ENCODE data around the gene SMG6.

The SMG6 gene

DNA sequence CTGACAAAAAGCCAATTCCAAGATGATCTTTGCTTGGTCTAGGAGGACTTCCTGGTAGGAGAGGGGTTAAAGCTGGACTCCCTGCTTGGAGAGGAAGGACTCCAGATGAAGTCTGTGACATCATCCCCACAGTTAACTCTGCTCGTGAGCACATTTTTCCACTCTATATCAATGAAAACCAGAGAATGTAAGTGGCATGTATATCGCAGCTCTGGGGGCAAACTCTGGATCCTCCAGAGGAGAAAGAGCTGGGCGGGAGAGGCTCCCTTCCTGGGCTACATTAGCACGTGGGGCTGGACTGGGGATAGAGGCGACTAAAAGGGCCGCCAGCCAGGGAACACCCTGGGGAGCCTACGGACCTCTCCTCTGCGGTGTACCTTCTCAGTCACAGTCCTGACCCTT is 214.6 kb downstream of the SMG6 start:
- peak overlapping the region; percentile 35 to 71 for H3K27ac ChIP-seq (ENCODE audit: insufficient read depth in 1 of 2, low read depth in 1 of 2, low read length in 2 of 2, poor library complexity in 1 of 2, severe bottlenecking in 2 of 2)
- H3K4me3 ChIP-seq (ENCODE audit: control insufficient read depth in 1 of 7, extremely low read depth in 1 of 7, insufficient read depth in 4 of 7, low read depth in 2 of 7, low read length in 6 of 7): peak overlapping the region in 4 of 7 experiments; percentile 46 to 81 (median 70)
- 57% methylated on average over 6 of the region's 8 CpGs for WGBS (ENCODE audit: insufficient coverage)
- peaks cover 0 to 10% (median 0%) of the 10 kb centered on the region in 4 experiments for H3K36me3 ChIP-seq (ENCODE audit: control insufficient read depth in 4 of 4, insufficient read depth in 4 of 4, low read length in 3 of 4)
- ChIA-PET POLR2A (no interaction called here), CTCF (interaction anchor here (0.6 to 5.0 kb wide), 14 partner anchors 12 to 156 kb away, joined by 3 to 42 read pairs (median 3); partner anchors contain the start of gene HIC1)
- no peak for DNase-seq
- peaks cover 0 to 1% (median 0%) of the 10 kb centered on the region in 5 experiments for H3K27me3 ChIP-seq (replicated peaks in 2 of 5; ENCODE audit: control insufficient read depth in 4 of 5, insufficient read depth in 5 of 5, low read length in 4 of 5)
- peaks cover 35 to 74% (median 59%) of the 10 kb centered on the region in 4 experiments for H3K4me1 ChIP-seq (ENCODE audit: control extremely low read depth in 1 of 4, control insufficient read depth in 4 of 4, insufficient read depth in 4 of 4, low read length in 3 of 4)
- H3K9me3 ChIP-seq (ENCODE audit: control extremely low read depth in 1 of 5, control insufficient read depth in 4 of 5, insufficient read depth in 2 of 5, low read depth in 1 of 5, low read length in 4 of 5): no peaks in the 10 kb centered on the region

DNA sequence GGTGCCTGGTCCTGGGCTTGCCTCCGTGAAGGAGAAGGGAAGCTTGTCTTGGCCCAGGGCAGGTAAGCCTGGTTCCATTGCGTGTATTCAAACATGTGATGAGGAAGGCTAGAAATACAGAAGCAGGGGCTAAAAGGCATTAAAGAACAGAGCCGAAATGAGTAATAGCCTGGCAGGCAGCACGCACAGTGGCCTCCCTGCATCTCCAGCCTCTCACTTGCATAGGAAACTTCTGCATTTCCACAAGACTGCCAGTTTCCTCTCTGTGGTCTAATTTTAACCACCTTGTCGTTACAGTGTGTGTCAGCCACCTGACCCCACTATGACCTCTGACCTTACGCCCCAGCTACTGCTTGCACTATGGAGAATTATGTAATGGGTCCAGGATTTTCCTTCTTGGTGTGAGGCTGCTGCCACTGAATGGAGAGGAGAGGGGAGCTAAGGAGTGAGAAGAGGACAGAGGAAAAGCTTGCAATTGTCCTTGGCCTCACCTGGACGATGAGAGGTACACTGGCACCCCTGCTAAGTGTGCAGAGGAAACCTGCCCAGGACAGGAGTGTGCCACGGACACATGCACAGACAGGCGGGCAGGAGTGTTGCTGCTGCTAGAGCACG is 215.9 kb downstream of the SMG6 start:
- Histone ChIP-seq H3K9me3 (ENCODE audit: control extremely low read depth in 1 of 5, control insufficient read depth in 4 of 5, insufficient read depth in 2 of 5, low read depth in 1 of 5, low read length in 4 of 5) (no peaks in the 10 kb centered on the region), H3K36me3 (ENCODE audit: control insufficient read depth in 4 of 4, insufficient read depth in 4 of 4, low read length in 3 of 4) (peaks cover 0 to 10% (median 2%) of the 10 kb centered on the region in 4 experiments), H3K4me1 (ENCODE audit: control extremely low read depth in 1 of 4, control insufficient read depth in 4 of 4, insufficient read depth in 4 of 4, low read length in 3 of 4) (peaks cover 35 to 86% (median 69%) of the 10 kb centered on the region in 4 experiments), H3K27ac (ENCODE audit: insufficient read depth in 1 of 2, low read depth in 1 of 2, low read length in 2 of 2, poor library complexity in 1 of 2, severe bottlenecking in 2 of 2) (no peak overlapping the region), H3K4me3 (ENCODE audit: control insufficient read depth in 1 of 7, extremely low read depth in 1 of 7, insufficient read depth in 4 of 7, low read depth in 2 of 7, low read length in 6 of 7) (peak overlapping the region in 4 of 7 experiments; percentile 3 to 74 (median 20)), H3K27me3 (replicated peaks in 2 of 5; ENCODE audit: control insufficient read depth in 4 of 5, insufficient read depth in 5 of 5, low read length in 4 of 5) (peaks cover 0 to 1% (median 0%) of the 10 kb centered on the region in 5 experiments)
- 22% methylated on average over 8 of the region's 10 CpGs for WGBS (ENCODE audit: insufficient coverage)
- ChIA-PET CTCF (interaction anchor here (0.7 to 5.0 kb wide), 12 partner anchors 8 to 157 kb away, joined by 3 to 42 read pairs (median 7); no protein-coding TSS in a partner anchor), POLR2A (interaction anchor here (0.5 to 1.4 kb wide), 3 partner anchors 31 to 101 kb away, joined by 3 to 6 read pairs (median 5); no protein-coding TSS in a partner anchor)
- peak; percentile 90 to 98 (median 97) for DNase-seq

DNA sequence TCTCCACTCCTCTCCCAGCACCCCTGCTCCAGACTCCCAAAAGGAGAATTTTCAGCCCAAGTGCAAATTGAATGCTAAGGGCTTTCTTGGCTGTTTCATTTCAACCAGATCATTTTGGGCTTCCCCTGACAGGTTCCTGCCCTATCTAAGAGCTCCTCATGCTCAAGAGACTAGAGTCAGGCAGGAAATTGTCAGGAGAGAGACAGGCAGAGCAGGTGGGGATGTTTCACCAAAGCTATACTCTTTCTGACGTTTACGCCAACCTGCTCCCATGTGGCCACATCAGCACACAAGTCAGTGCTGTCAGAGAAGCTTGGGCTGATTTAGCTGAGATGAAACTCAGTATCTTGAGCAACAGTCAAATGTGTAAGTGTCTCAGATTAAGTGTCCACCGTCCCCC is 217.3 kb downstream of the SMG6 start:
- Histone ChIP-seq H3K36me3 (ENCODE audit: control insufficient read depth in 4 of 4, insufficient read depth in 4 of 4, low read length in 3 of 4) (peaks cover 0 to 18% (median 10%) of the 10 kb centered on the region in 4 experiments), H3K9me3 (ENCODE audit: control extremely low read depth in 1 of 5, control insufficient read depth in 4 of 5, insufficient read depth in 2 of 5, low read depth in 1 of 5, low read length in 4 of 5) (no peaks in the 10 kb centered on the region), H3K27ac (ENCODE audit: insufficient read depth in 1 of 2, low read depth in 1 of 2, low read length in 2 of 2, poor library complexity in 1 of 2, severe bottlenecking in 2 of 2) (no peak overlapping the region), H3K27me3 (replicated peaks in 2 of 5; ENCODE audit: control insufficient read depth in 4 of 5, insufficient read depth in 5 of 5, low read length in 4 of 5) (peaks cover 0 to 1% (median 0%) of the 10 kb centered on the region in 5 experiments), H3K4me1 (ENCODE audit: control extremely low read depth in 1 of 4, control insufficient read depth in 4 of 4, insufficient read depth in 4 of 4, low read length in 3 of 4) (peaks cover 33 to 85% (median 68%) of the 10 kb centered on the region in 4 experiments), H3K4me3 (ENCODE audit: control insufficient read depth in 1 of 7, extremely low read depth in 1 of 7, insufficient read depth in 4 of 7, low read depth in 2 of 7, low read length in 6 of 7) (no peak overlapping the region)
- 68% methylated on average over 3 of the region's 3 CpGs for WGBS (ENCODE audit: insufficient coverage)
- POLR2A ChIA-PET: no interaction called here
- DNase-seq: peak in 1 of 3 donors; percentile 21
- CTCF ChIA-PET: interaction anchor here (0.8 to 3.3 kb wide), 13 partner anchors 9 to 128 kb away, joined by 3 to 12 read pairs (median 5); partner anchors contain the start of gene HIC1

DNA sequence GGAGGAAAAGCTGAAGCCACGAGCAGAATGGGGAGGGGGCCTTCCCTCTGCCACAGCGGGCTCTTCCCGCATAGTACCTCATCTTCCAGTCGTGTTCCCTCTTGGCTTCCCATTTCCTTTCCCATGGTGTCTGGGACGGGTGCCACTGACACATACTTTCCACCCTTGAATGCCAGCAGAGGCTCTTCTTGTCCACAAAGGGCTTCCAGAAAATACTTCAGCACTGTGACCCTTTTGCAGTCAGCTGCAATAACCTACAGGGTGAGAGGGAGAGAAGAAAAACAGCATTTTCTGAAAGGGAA is 218.0 kb downstream of the SMG6 start:
- WGBS (ENCODE audit: insufficient coverage): 51% methylated on average over 2 of the region's 5 CpGs
- H3K27me3 ChIP-seq (replicated peaks in 2 of 5; ENCODE audit: control insufficient read depth in 4 of 5, insufficient read depth in 5 of 5, low read length in 4 of 5): peaks cover 0 to 1% (median 0%) of the 10 kb centered on the region in 5 experiments
- DNase-seq: no peak
- H3K4me3 ChIP-seq (ENCODE audit: control insufficient read depth in 1 of 7, extremely low read depth in 1 of 7, insufficient read depth in 4 of 7, low read depth in 2 of 7, low read length in 6 of 7): no peak overlapping the region
- ChIA-PET CTCF (interaction anchor here (1.2 to 3.3 kb wide), 8 partner anchors 10 to 52 kb away, joined by 3 to 12 read pairs (median 8); no protein-coding TSS in a partner anchor), POLR2A (no interaction called here)
- no peak overlapping the region for H3K27ac ChIP-seq (ENCODE audit: insufficient read depth in 1 of 2, low read depth in 1 of 2, low read length in 2 of 2, poor library complexity in 1 of 2, severe bottlenecking in 2 of 2)
- H3K4me1 ChIP-seq (ENCODE audit: control extremely low read depth in 1 of 4, control insufficient read depth in 4 of 4, insufficient read depth in 4 of 4, low read length in 3 of 4): peaks cover 29 to 78% (median 66%) of the 10 kb centered on the region in 4 experiments
- H3K9me3 ChIP-seq (ENCODE audit: control extremely low read depth in 1 of 5, control insufficient read depth in 4 of 5, insufficient read depth in 2 of 5, low read depth in 1 of 5, low read length in 4 of 5): no peaks in the 10 kb centered on the region
- H3K36me3 ChIP-seq (ENCODE audit: control insufficient read depth in 4 of 4, insufficient read depth in 4 of 4, low read length in 3 of 4): peaks cover 0 to 24% (median 13%) of the 10 kb centered on the region in 4 experiments

DNA sequence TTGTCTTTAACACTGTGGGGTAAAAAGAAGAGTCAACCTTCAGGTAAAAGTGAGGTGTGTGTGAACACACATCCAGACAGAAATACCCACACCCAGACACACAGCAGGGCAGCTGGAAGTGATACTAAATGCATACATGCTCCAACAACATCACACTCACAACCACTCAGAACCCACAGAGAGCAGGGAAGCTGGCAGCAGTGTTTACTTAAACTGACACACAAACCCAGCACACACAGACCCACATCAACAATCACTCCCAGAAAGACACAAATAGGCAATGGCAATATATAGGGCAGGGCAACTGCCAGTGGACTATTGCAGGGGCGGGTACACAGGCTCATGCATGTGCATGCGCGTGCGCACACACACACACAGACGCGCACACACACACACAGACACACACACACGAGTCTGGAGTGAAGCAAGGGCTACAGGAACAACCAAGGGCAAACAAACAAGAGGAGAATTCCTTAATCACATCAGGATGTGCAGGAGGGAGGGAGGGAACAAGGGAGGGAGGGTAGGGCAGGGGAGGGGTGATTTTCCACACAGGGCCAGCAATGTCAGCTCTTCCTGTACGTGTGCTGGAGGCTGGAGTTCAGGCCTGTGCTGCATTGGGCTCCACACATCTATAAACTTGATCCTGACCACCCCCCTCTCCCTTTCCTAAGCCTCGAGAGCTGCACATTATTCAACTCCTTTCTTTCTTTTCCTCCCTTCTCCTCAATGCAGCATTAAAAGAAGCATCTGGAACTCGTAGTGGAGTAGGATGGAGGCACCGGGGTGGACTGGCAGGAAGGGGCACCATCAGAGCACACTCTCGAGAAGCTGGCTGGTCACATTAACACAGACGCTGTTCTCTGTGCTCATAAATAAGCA is 218.6 kb downstream of the SMG6 start:
- Histone ChIP-seq H3K27ac (ENCODE audit: insufficient read depth in 1 of 2, low read depth in 1 of 2, low read length in 2 of 2, poor library complexity in 1 of 2, severe bottlenecking in 2 of 2) (no peak overlapping the region), H3K36me3 (ENCODE audit: control insufficient read depth in 4 of 4, insufficient read depth in 4 of 4, low read length in 3 of 4) (peaks cover 0 to 26% (median 14%) of the 10 kb centered on the region in 4 experiments), H3K4me1 (ENCODE audit: control extremely low read depth in 1 of 4, control insufficient read depth in 4 of 4, insufficient read depth in 4 of 4, low read length in 3 of 4) (peaks cover 28 to 72% (median 62%) of the 10 kb centered on the region in 4 experiments), H3K4me3 (ENCODE audit: control insufficient read depth in 1 of 7, extremely low read depth in 1 of 7, insufficient read depth in 4 of 7, low read depth in 2 of 7, low read length in 6 of 7) (no peak overlapping the region), H3K9me3 (ENCODE audit: control extremely low read depth in 1 of 5, control insufficient read depth in 4 of 5, insufficient read depth in 2 of 5, low read depth in 1 of 5, low read length in 4 of 5) (no peaks in the 10 kb centered on the region), H3K27me3 (replicated peaks in 2 of 5; ENCODE audit: control insufficient read depth in 4 of 5, insufficient read depth in 5 of 5, low read length in 4 of 5) (peaks cover 0 to 1% (median 0%) of the 10 kb centered on the region in 5 experiments)
- WGBS (ENCODE audit: insufficient coverage): 64% methylated on average over 4 of the region's 13 CpGs
- ChIA-PET POLR2A (no interaction called here), CTCF (interaction anchor here (1.2 to 4.5 kb wide), 13 partner anchors 9 to 160 kb away, joined by 3 to 26 read pairs (median 5); partner anchors contain the start of gene HIC1)
- peak in 1 of 3 donors; percentile 22 for DNase-seq

DNA sequence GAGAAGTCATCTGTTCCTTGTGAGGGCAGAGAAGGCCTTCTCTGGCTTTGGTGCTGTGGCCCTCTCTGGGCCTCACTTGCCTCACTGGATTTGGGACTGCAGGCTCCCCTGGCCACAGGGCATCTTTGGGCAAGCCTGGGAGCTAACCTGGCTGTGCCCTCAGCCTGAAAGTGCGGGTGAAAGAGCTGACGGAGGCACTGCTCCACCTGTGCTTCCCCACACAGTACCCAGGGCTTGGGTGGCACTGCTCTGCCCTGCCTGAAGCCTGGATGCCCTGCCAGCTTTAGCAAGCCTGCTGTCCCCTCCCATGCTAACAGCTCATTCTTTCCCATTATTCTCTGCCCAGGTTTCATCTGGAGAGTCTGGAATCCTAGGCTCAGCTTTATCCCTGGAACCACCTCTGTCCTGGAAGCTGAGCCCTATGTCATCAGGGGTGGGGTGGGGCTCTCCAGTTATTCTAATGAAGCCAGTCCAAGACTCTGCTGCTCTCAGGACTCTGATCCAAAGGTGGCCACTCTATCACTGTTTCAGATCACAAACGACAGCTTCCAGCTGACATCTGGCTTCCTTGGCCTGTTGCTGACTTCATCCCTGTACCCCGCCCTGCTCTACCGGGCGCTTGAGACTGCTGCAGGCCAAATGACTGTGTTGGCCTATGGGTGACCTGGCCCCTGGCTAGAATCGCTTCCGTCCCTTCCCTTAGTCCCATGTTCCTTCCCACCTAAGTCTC is 219.4 kb downstream of the SMG6 start:
- Histone ChIP-seq H3K4me1 (ENCODE audit: control extremely low read depth in 1 of 4, control insufficient read depth in 4 of 4, insufficient read depth in 4 of 4, low read length in 3 of 4) (peaks cover 26 to 64% (median 54%) of the 10 kb centered on the region in 4 experiments), H3K36me3 (ENCODE audit: control insufficient read depth in 4 of 4, insufficient read depth in 4 of 4, low read length in 3 of 4) (peaks cover 0 to 27% (median 16%) of the 10 kb centered on the region in 4 experiments), H3K27ac (ENCODE audit: insufficient read depth in 1 of 2, low read depth in 1 of 2, low read length in 2 of 2, poor library complexity in 1 of 2, severe bottlenecking in 2 of 2) (no peak overlapping the region), H3K9me3 (ENCODE audit: control extremely low read depth in 1 of 5, control insufficient read depth in 4 of 5, insufficient read depth in 2 of 5, low read depth in 1 of 5, low read length in 4 of 5) (no peaks in the 10 kb centered on the region), H3K27me3 (replicated peaks in 2 of 5; ENCODE audit: control insufficient read depth in 4 of 5, insufficient read depth in 5 of 5, low read length in 4 of 5) (peaks cover 0 to 1% (median 0%) of the 10 kb centered on the region in 5 experiments), H3K4me3 (ENCODE audit: control insufficient read depth in 1 of 7, extremely low read depth in 1 of 7, insufficient read depth in 4 of 7, low read depth in 2 of 7, low read length in 6 of 7) (no peak overlapping the region)
- WGBS (ENCODE audit: insufficient coverage): 87% methylated on average over 6 of the region's 8 CpGs
- POLR2A ChIA-PET: no interaction called here
- CTCF ChIA-PET: interaction anchor here (0.6 to 4.5 kb wide), 11 partner anchors 8 to 161 kb away, joined by 3 to 26 read pairs (median 4); partner anchors contain the start of gene HIC1
- no peak for DNase-seq

All from common myeloid progenitor, CD34-positive (primary cell).